ENCODE data around the gene SPACDR.

SPACDR gene

DNA sequence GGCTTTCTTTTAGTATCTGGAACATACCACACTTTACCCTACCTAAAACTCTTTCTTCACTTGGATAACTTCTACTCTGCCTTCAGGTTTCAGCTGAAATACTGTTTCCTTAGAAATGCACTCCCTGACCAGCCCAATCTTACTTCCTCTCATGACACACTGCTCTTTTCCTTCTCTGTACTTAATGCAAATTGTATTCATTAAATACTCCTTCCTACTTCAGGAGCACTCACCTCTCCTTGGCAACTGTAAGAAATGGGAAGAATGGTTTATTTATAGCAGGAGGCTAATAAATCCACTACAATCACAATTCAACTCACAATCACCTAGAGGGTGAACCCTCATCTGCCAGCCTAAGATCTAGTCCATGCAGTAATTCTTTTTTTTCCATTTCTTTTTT, 50.7 kb downstream of the SPACDR start:
- ATAC-seq = no peak

DNA sequence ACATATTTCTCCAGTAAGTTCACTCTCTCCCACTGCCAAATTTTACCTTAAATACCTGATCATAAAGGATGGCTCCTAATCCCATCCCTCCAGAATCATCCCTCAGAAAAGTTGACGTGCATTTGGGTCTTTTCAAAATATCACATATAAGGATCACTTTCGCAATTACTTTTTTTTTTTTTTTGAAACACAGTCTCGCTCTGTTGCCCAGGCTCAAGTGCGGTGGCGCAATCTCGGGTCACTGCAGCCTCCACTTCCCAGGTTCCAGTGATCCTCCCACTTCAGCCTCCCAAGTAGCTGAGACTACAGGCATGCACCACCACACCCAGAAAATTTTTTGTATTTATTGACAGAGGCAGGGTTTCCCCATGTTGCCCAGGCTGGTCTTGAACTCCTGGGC, 53.0 kb downstream of the SPACDR start:
- ATAC-seq (no peak), DNase-seq (no peak)

More for the DNA sequence above, 50.7 kb downstream of the SPACDR start:
- DNase-seq = no peak

DNA sequence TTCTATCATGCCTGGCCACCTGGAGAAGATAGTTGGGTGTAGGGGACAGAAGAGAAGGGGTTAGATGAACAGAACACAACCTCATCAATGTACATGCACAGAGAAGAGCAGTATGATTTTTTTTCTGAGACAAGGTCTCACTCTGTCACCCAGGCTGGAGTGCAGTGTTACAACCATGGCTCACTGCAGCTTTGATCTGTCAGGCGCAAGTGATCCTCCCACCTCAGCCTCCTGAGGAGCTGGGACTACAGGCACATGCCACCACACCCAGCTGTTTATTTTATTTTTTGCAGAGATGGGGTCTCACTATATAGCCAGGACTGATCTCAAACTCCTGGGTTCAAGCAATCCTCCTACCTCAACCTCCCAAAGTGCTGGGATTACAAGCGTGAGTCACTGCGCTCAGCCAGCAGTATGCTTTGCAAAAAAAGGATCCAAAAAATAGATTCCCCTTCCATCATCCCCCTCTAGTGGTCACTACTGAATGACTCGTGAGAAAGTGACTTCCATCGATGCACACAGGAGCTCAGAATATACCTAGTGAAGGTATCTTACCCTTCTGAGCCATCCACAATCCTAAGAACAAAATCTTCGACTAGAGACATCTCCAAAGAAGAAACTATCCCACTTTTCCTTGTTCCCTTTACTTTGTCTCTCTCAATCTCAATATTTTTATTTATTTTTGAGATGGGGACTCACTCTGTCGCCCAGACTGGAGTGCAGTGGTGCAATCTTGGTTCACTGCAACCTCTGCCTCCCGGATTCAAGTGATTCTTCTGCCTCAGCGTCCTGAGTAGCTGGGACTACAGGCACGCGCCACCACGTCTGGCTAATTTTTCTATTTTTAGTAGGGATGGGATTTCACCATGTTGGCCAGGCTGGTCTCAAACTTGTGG, 56.5 kb downstream of the SPACDR start:
- no peak for DNase-seq
- peak; percentile 84 for ATAC-seq

DNA sequence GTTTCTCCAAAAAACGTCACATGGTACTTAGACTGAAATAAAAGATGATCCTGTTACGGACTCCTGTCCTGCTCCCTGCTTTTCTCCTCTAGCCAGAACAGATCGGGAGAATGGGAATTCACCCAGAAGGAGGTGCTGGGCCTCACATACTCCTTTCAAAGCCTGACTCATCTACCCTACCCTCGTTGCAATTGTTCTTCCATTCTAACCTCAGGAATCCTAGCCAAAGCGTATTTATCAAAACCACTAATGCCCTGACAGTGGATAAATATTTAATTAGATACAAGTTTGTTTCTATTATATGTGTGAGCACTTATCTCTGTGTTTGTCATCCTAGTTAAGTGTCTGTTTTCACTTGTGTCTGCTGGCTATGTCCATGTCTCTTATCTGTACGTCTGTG, 57.3 kb downstream of the SPACDR start:
- no peak for DNase-seq

More for the DNA sequence above, 57.3 kb downstream of the SPACDR start:
- no peak for ATAC-seq
